H1 (cell line): ENCODE results near the gene TRIM9. TPM values are rescaled to one million over a fixed set of nuclear protein-coding genes. Genes with fewer than 3 reads are reported as not detected.

Source experiments
- CTCF ChIA-PET: fragments of 300-600 bp; sonication (Branson Sonifier 250); formaldehyde crosslinking; loops from one replicate; lab custom pipeline; 2021; ENCODE audit not compliant: partially characterized antibody; lab: Charles Lee
- POLR2A ChIA-PET: fragments of 300-600 bp; sonication (Branson Sonifier 250); formaldehyde crosslinking; loops from one replicate; lab custom pipeline; 2021; ENCODE audit warnings: inconsistent platforms; ENCODE audit not compliant: partially characterized antibody; lab: Charles Lee
- DNase-seq, 2 experiments: peaks; one replicate each; pipeline versions ENCODE4 v3.0.0 to v3.0.0-alpha.2; 2010 to 2022; ENCODE audit warnings: low spot score in 2 of 2, low read depth in 1 of 2, mixed read lengths in 1 of 2
- FAIRE-seq: peaks from 2 replicates; lab custom pipeline; 2011; peaks lifted over from hg19 to GRCh38; lab: Jason Lieb, UNC
- H2AFZ ChIP-seq: 2 replicates; pipeline ENCODE4 v1.8.1; 2012; ENCODE audit warnings: low read length, inconsistent platforms
- H2AK5ac ChIP-seq: 2 replicates; pipeline ENCODE4 v1.6.1; 2013; ENCODE audit warnings: low read depth, low read length
- H2BK120ac ChIP-seq: replicated peaks from 2 replicates; pipeline ENCODE3; 2013; ENCODE audit warnings: low read depth, low read length, inconsistent platforms
- H2BK12ac ChIP-seq: 2 replicates; pipeline ENCODE4 v1.6.1; 2013; ENCODE audit warnings: low read depth, low read length
- H2BK15ac ChIP-seq: 2 replicates; pipeline ENCODE4 v1.6.1; 2013; ENCODE audit warnings: low read length
- H2BK20ac ChIP-seq: 2 replicates; pipeline ENCODE4 v1.6.1; 2013; ENCODE audit warnings: low read length
- H2BK5ac ChIP-seq: 2 replicates; pipeline ENCODE4 v1.6.1; 2013; ENCODE audit warnings: low read depth, low read length
- H3K14ac ChIP-seq: 2 replicates; pipeline ENCODE4 v1.6.1; 2013; ENCODE audit warnings: inconsistent platforms; ENCODE audit not compliant: insufficient read length
- H3K18ac ChIP-seq: 2 replicates; pipeline ENCODE4 v1.6.1; 2013; ENCODE audit warnings: low read length; ENCODE audit errors: extremely low read depth
- H3K23ac ChIP-seq: 2 replicates; pipeline ENCODE4 v1.6.1; 2013; ENCODE audit warnings: inconsistent platforms; ENCODE audit not compliant: insufficient read length
- H3K23me2 ChIP-seq: 2 replicates; pipeline ENCODE4 v1.6.1; 2013; ENCODE audit warnings: low read depth, low read length
- H3K27ac ChIP-seq: 2 replicates; pipeline ENCODE4 v1.6.1; 2011; ENCODE audit warnings: low read depth, low read length, inconsistent platforms
- H3K27me3 ChIP-seq, 4 experiments: replicated peaks in 1 of 4; 1 replicate in 1 of 4; 2 replicates in 3 of 4; pipeline versions ENCODE4 v1.6.1 to v1.8.1; 2011 to 2013; ENCODE audit warnings: low read length in 3 of 4, mild to moderate bottlenecking in 3 of 4, inconsistent platforms in 2 of 4, mixed read lengths in 2 of 4, moderate library complexity in 1 of 4; ENCODE audit not compliant: control insufficient read depth in 3 of 4, insufficient read depth in 3 of 4; ENCODE audit errors: extremely low read depth in 1 of 4
- H3K36me3 ChIP-seq, 4 experiments: 2 replicates each; pipeline versions ENCODE4 v1.6.1 to v1.8.1; 2011 to 2013; ENCODE audit warnings: mild to moderate bottlenecking in 4 of 4, low read length in 3 of 4, moderate library complexity in 2 of 4, control low read depth in 1 of 4, inconsistent platforms in 1 of 4; ENCODE audit not compliant: insufficient read depth in 4 of 4, control insufficient read depth in 2 of 4
- H3K4ac ChIP-seq: replicated peaks from 2 replicates; pipeline ENCODE3; 2013; ENCODE audit warnings: low read length, low read depth, mixed read lengths, inconsistent platforms; ENCODE audit not compliant: insufficient read length
- H3K4me1 ChIP-seq, 4 experiments: replicated peaks in 1 of 4; 1 replicate in 1 of 4; 2 replicates in 3 of 4; pipeline versions ENCODE4 v1.6.1 to v1.8.1; 2011 to 2013; ENCODE audit warnings: low read length in 3 of 4, inconsistent platforms in 2 of 4, mixed read lengths in 1 of 4; ENCODE audit not compliant: insufficient read depth in 4 of 4, control insufficient read depth in 3 of 4
- H3K4me2 ChIP-seq, 2 experiments: 2 replicates each; pipeline versions ENCODE4 v1.6.1 to v1.8.1; 2011 to 2013; ENCODE audit warnings: low read depth in 2 of 2, low read length in 2 of 2, control low read depth in 1 of 2, inconsistent platforms in 1 of 2, mild to moderate bottlenecking in 1 of 2; ENCODE audit not compliant: insufficient read depth in 1 of 2
- H3K4me3 ChIP-seq, 4 experiments: fragments of 200-600, 300-600 bp in 1 of 4; sonication (generic), shearing (Covaris generic), sonication (Bioruptor Twin) in 1 of 4; 2 replicates each; pipeline versions ENCODE4 v1.5.1 to v1.8.1; 2011 to 2016; ENCODE audit warnings: low read length in 4 of 4, low read depth in 3 of 4, control low read depth in 2 of 4, inconsistent platforms in 2 of 4, mild to moderate bottlenecking in 2 of 4, mixed read lengths in 1 of 4, moderate library complexity in 1 of 4; ENCODE audit not compliant: insufficient read depth in 2 of 4; ENCODE audit errors: extremely low read depth in 1 of 4
- H3K56ac ChIP-seq: replicated peaks from 2 replicates; pipeline ENCODE3; 2013; ENCODE audit warnings: low read depth, mild to moderate bottlenecking, mixed read lengths, low read length, inconsistent platforms; ENCODE audit not compliant: insufficient read length
- H3K79me1 ChIP-seq: 2 replicates; pipeline ENCODE4 v1.6.1; 2013; ENCODE audit warnings: low read depth, low read length, control low read depth
- H3K79me2 ChIP-seq, 2 experiments: 2 replicates each; pipeline versions ENCODE4 v1.6.1 to v1.8.1; 2012 to 2013; ENCODE audit warnings: low read length in 2 of 2, mild to moderate bottlenecking in 2 of 2, inconsistent platforms in 1 of 2; ENCODE audit not compliant: insufficient read depth in 2 of 2, control insufficient read depth in 1 of 2
- H3K9ac ChIP-seq, 4 experiments: replicated peaks in 1 of 4; 1 replicate in 1 of 4; 2 replicates in 3 of 4; pipeline versions ENCODE4 v1.6.1 to v1.8.1; 2011 to 2013; ENCODE audit warnings: low read depth in 3 of 4, low read length in 3 of 4, control low read depth in 2 of 4, mild to moderate bottlenecking in 2 of 4, moderate library complexity in 2 of 4, inconsistent platforms in 1 of 4; ENCODE audit errors: extremely low read depth in 1 of 4
- H3K9me3 ChIP-seq, 2 experiments: 2 replicates each; pipeline versions ENCODE4 v1.6.1 to v1.8.1; 2012 to 2013; ENCODE audit warnings: mild to moderate bottlenecking in 2 of 2, moderate library complexity in 2 of 2, control low read depth in 1 of 2, inconsistent platforms in 1 of 2, low read depth in 1 of 2, low read length in 1 of 2, mixed read lengths in 1 of 2; ENCODE audit not compliant: insufficient read depth in 2 of 2
- H4K20me1 ChIP-seq, 2 experiments: replicated peaks in 1 of 2; 2 replicates each; pipeline versions ENCODE3 to v1.8.1; 2011 to 2013; ENCODE audit warnings: inconsistent platforms in 2 of 2, low read length in 2 of 2, mild to moderate bottlenecking in 1 of 2; ENCODE audit not compliant: insufficient read depth in 2 of 2, control insufficient read depth in 1 of 2
- H4K5ac ChIP-seq: 2 replicates; pipeline ENCODE4 v1.6.1; 2013; ENCODE audit warnings: low read length, low read depth, mixed read lengths, inconsistent platforms; ENCODE audit not compliant: insufficient read length
- H4K8ac ChIP-seq: 2 replicates; pipeline ENCODE4 v1.8.0; 2013; ENCODE audit warnings: mild to moderate bottlenecking, moderate library complexity, low read length, inconsistent platforms; ENCODE audit not compliant: insufficient read depth; ENCODE audit errors: extremely low read depth
- H4K91ac ChIP-seq: replicated peaks from 2 replicates; pipeline ENCODE3; 2013; ENCODE audit warnings: low read length, mixed read lengths, inconsistent platforms; ENCODE audit not compliant: insufficient read length
- ATF3 ChIP-seq: IDR thresholded peaks from 2 replicates; pipeline ENCODE4 v1.6.1; 2011; ENCODE audit warnings: low read depth, mild to moderate bottlenecking, low read length; ENCODE audit not compliant: insufficient read depth
- CBX5 ChIP-seq: fragments of 300-800, 300-1000 bp; sonication (generic); IDR thresholded peaks from 2 replicates; pipeline ENCODE4 v1.7.1; 2016; ENCODE audit warnings: antibody characterized with exemption, low read length, low read depth
- CHD2 ChIP-seq: IDR thresholded peaks from 2 replicates; pipeline ENCODE4 v1.6.1; 2012; ENCODE audit warnings: low read length, improper control_type of control experiment
- EGR1 ChIP-seq: IDR thresholded peaks from 2 replicates; pipeline ENCODE4 v1.6.1; 2011; ENCODE audit warnings: low read depth, low read length, borderline replicate concordance
- KDM1A ChIP-seq: fragments of 200-600, 300-600 bp; sonication (generic); IDR thresholded peaks from 2 replicates; pipeline ENCODE4 v1.7.1; 2016; ENCODE audit warnings: mild to moderate bottlenecking, low read length, borderline replicate concordance
- NANOG ChIP-seq: IDR thresholded peaks from 2 replicates; pipeline ENCODE4 v1.6.1; 2011; ENCODE audit warnings: low read length, low read depth, mild to moderate bottlenecking, inconsistent platforms; ENCODE audit not compliant: insufficient read depth, poor library complexity, severe bottlenecking
- SIX5 ChIP-seq: IDR thresholded peaks from 2 replicates; pipeline ENCODE4 v1.6.1; 2011; ENCODE audit warnings: mild to moderate bottlenecking, low read depth, low read length
- TAF1 ChIP-seq: IDR thresholded peaks from 2 replicates; pipeline ENCODE4 v1.6.1; 2011; ENCODE audit warnings: mild to moderate bottlenecking, low read depth, low read length
- WGBS, 2 experiments: shearing (Covaris generic) in 1 of 2; methylation state at CpG; one replicate each; pipeline versions ENCODE4 v1.1.6 to v1.1.7; 2013 to 2015; ENCODE audit warnings: low lambda C conversion rate in 2 of 2, mixed read lengths in 2 of 2, inconsistent platforms in 1 of 2, low coverage in 1 of 2, missing lambda C conversion rate in 1 of 2; ENCODE audit not compliant: insufficient replicate concordance in 2 of 2, insufficient coverage in 1 of 2, insufficient read length in 1 of 2; ENCODE audit errors: extremely low coverage in 1 of 2, missing lambda C conversion rate in 1 of 2; 5-methylcytosine and 5-hydroxymethylcytosine counted together
- polyA plus RNA-seq, 7 experiments: library from polyadenylated mRNA; depleted of rRNA in 3 of 7; stranded (reverse) in 5 of 7; unstranded in 2 of 7; fragments of >200 nt in 5 of 7; fragments of 200-250 nt in 2 of 7; gene quantifications; 1 replicate in 5 of 7; 2 replicates in 1 of 7; 4 replicates in 1 of 7; pipeline versions ENCODE4 v1.2.1 to v1.2.3, GENCODE V29; 2011 to 2013; ENCODE audit warnings: missing spikeins in 2 of 7, mixed read lengths in 2 of 7
- total RNA-seq: library from RNA; stranded (reverse); fragmentation: NEBNext Ultra II Directional; extraction: Animal tissue kit (Norgen Biotek cat#: 25700); gene quantifications from 2 replicates; pipeline ENCODE4 v1.2.1, GENCODE V29; 2021

The TRIM9 gene
- total and polyA plus RNA-seq, 2 of the 8 experiments (the other 6 are each of a cell fraction or from before 2014, with no cell fraction given), result 2.7 to 5.4 TPM

- no peak overlapping the region for H2BK15ac ChIP-seq
- H4K8ac ChIP-seq, result no peak overlapping the region
- no peaks in the 10 kb centered on the region for H3K27me3 ChIP-seq
- H3K9me3 ChIP-seq, result no peaks in the 10 kb centered on the region
- no peak for DNase-seq
- no peak overlapping the region for H4K91ac ChIP-seq
- no peak overlapping the region for H2BK20ac ChIP-seq
- H4K20me1 ChIP-seq, result no peaks in the 10 kb centered on the region
- H3K56ac ChIP-seq, result no peak overlapping the region
- CTCF ChIA-PET, result interaction anchor here (0.6 to 0.7 kb wide), 3 partner anchors 9 to 132 kb away, joined by 3 to 4 read pairs (median 3); no protein-coding TSS in a partner anchor
- H2BK12ac ChIP-seq, result no peak overlapping the region
- no peak overlapping the region for H2AK5ac ChIP-seq
- no peak overlapping the region for H2BK120ac ChIP-seq
- H3K36me3 ChIP-seq, result no peaks in the 10 kb centered on the region
- 71% methylated on average over 5 of the region's 5 CpGs; no CpG with 5 or more reads in 1 of the 2 experiments for WGBS, 2 experiments
- no peak for TF ChIP-seq CHD2
- TF ChIP-seq TAF1, result no peak
- TF ChIP-seq ATF3, result no peak
- no peak for TF ChIP-seq EGR1
- TF ChIP-seq SIX5, result no peak
- TF ChIP-seq NANOG, result no peak
- TF ChIP-seq CBX5, result no peak
- TF ChIP-seq KDM1A, result no peak
- TF ChIP-seq, all 59 proteins: peak for 0
- no peak overlapping the region for H2BK5ac ChIP-seq
- no peak overlapping the region for H3K4me2 ChIP-seq
- no peak overlapping the region for H3K4ac ChIP-seq
- no peak overlapping the region for H3K18ac ChIP-seq
- no peaks in the 10 kb centered on the region for H3K23me2 ChIP-seq
- no peak overlapping the region for H3K14ac ChIP-seq
- no peak overlapping the region for H3K9ac ChIP-seq
- no peaks in the 10 kb centered on the region for H3K79me1 ChIP-seq
- no peak overlapping the region for H4K5ac ChIP-seq
- H3K4me3 ChIP-seq, result no peak overlapping the region
- FAIRE-seq, result no peak
- H3K4me1 ChIP-seq, result no peaks in the 10 kb centered on the region
- POLR2A ChIA-PET, result interaction anchor here (0.7 kb wide), 1 partner anchor 333 kb away, joined by 3 read pairs; no protein-coding TSS in a partner anchor
- H3K23ac ChIP-seq, result no peak overlapping the region
- H2AFZ ChIP-seq, result no peak overlapping the region
- no peaks in the 10 kb centered on the region for H3K79me2 ChIP-seq
- H3K27ac ChIP-seq, result no peak overlapping the region
Measured at GRCh38 chr14:50964683-50965390, 130.1 kb downstream of the TRIM9 start.
